HG03442 (cell line): ENCODE results near the gene PTTG1.

Experiments
- ATAC-seq: cut with Tn5 transposase; IDR thresholded peaks from one replicate; pipeline ENCODE4 v1.9.1; 2021; ENCODE audit warnings: mild to moderate bottlenecking, moderate library complexity; ENCODE audit not compliant: unreplicated experiment

The PTTG1 gene

DNA sequence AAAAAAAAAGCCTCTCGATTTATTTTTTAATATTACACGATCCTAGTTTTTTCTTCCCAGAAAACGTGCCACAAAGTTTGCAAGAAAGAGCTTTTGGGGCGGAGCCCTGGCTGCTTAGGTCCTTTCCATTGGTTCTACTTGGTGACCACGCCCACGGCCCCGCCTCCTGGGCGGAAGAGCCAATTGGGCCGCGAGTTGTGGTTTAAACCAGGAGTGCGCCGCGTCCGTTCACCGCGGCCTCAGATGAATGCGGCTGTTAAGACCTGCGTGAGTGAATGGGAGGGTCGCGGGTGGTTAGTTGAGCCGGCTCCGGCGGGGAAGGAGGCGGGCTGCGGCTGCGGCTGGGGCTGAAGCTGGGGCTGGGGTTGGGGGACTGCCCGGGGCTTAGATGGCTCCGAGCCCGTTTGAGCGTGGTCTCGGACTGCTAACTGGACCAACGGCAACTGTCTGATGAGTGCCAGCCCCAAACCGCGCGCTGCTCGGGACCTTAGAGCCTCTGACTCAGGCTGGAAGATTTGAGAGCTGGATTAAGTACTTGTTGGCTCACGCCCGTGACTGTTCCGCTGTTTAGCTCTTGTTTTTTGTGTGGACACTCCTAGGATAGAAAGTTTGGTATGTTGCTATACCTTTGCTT lies at the start of gene PTTG1:
TSS of gene PTTG1 (plus strand) at position 231 of the 634 bp plus-strand sequence. CDS start 458 bp downstream, outside the sequence.
- peak; percentile 64 for ATAC-seq

DNA sequence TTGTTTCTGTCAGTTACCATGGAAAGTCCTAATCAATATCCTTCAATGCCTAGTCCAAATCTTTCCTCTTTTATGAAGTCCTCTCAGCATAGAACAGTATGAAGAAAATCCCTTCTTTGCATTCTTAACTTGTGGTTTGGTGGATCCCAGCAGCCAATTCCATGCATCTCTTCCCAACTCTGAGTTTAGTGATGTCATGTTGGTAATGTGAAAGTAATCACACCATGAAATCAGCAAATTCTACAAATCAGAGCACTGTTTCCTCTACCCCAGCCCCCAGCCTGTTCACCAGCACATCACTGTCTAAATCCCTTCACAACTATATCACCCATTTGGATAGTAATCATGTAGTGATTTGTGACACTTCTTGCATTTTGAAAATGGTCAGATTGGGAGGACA lies 46.5 kb upstream of the PTTG1 start:
- no peak for ATAC-seq

DNA sequence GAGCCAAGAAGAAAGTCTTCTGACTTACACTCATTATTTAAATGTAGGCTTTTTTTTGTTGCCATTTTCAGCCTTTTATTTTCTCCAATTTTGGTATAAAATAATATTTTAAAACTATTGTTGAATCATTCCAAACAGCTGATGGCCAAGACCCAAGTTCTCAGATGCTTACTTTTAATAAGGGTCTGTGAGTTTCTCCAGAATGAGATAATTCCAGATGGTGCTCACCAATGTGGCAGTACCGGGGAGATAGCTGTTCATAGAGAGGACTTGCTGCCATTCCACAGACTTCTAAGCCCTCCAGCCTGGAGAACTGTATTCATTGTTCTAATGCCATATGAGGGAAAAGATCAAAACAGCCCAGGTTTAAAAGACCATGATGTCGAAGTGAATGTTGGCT lies 46.0 kb upstream of the PTTG1 start:
- no peak for ATAC-seq

DNA sequence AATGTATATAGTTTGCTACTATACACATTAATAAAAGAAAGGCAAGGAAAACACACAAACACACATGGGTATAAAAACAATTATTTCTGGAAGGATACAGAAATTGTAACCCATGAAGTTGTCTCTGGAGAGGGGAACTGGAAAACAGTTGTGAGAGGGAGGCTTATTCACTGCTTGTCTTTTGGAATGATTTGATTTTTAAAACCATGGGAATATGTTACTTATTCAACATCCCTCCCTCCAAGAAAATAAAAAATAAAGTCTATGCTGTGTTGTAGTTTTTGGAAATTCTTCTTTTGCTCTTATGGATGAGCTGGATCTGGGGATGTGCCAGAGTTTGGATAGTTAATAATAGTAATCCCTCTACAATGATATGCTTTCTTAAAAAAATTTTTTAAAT lies 45.2 kb upstream of the PTTG1 start:
- ATAC-seq: no peak

DNA sequence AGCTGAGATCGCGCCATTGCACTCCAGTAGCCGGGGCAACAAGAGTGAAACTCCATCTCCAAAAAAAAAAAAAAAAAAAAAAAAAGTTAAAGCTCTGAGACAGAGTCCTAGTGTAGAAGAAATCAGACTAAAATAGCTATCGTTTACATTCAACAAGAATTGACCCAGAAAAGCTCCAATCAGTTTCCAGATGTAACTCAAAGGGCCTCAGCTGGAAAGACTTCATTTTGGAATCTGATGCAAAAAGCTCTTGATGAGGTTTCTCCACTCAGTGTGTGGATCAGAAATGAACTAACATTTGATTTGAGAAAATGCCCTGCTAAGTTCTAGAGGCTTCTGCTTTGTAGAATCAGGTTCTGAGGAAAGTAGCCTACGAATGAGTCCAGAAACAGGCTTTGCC lies 44.0 kb upstream of the PTTG1 start:
- ATAC-seq: no peak

DNA sequence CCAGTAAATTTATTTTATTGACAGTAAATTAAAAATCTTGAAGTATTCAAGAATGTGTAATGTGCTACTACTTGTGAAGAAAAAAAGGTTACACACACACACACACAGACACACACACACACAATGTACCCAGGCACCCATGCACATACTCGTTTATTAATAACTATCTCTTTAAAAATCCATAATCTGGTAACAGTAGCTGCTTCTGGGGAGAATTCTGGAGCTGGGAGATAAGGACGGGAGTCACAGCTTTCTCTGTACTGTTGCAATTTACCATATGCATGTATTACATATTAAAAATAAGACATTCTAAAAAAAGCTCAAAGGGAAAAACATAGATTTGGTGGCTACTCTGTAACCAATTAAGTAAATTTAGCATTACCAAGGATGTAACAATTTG lies 43.3 kb upstream of the PTTG1 start:
- no peak for ATAC-seq

DNA sequence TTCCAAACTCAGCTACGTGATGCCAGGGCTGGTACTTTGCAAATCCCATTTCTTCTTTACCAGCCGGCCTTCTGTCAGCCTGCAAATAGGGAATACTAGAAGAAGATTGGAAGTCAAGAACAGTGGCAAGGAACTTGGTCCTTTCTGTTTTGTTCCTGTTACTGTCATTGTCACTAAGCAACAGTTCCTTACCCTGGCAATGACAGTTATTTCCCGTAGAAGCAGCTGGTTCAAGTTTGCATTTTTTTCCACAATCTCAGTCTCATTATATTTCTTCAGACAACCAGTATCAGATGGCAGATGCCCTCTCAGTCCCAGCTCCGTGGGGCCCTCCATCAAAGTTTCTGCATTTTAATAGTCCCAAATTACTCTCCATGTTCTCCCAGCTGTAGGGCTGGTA lies 42.1 kb upstream of the PTTG1 start:
- no peak for ATAC-seq

DNA sequence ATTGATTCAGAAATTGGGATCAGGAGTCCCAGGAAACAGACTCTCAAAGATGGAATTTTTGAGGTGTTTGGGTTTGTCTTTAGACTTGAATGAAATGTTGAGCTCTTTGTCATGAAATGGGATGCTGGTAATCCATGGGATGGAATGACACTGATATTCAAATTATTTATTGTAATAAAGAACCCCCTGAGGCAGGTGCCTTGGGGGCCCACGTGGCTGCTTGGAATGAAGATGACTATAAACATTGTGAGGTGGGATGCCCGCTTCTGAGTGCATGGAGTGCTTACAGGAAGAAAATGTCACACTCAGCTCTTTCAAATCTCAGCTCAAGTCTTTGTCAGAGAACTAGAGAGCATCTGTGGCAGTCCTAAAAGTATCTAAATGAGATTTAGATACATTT lies 41.6 kb upstream of the PTTG1 start:
- no peak for ATAC-seq

DNA sequence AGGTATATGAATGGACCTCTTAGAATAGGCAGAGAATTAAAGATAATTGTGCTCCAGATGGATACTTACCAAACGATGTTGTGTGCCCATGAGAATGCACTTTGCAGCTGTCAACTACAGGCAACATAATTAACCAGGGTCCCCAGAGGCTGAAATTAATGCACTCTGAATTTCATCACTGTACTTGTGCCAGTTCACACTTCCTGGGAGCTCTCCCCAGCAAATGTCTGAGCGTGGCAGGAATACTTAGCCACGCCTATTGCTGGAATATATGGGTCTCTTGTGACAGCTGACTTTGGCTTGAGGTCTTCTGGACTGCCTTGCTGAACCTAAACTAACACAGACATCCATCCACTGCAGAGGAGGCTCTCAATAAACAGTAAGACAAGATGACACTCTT lies 39.3 kb upstream of the PTTG1 start:
- ATAC-seq: no peak

DNA sequence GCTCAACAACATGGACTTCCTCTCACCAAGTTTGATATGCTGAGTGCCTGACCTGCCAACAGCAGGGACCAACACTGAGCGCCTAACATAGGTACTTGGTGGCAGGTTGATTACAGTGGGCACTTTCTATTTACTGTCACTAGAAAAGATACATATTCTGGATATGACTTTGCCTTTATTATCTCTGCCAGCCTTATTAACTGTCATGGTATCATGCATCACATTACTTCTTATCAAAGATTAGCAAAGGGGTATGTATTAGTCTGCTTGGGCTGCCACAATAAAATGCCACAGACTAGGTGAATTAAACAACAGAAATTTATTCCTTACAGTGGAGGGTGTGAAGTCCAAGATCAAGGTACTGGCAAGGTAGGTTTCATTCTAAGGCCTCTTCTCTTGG lies 37.0 kb upstream of the PTTG1 start:
- no peak for ATAC-seq

DNA sequence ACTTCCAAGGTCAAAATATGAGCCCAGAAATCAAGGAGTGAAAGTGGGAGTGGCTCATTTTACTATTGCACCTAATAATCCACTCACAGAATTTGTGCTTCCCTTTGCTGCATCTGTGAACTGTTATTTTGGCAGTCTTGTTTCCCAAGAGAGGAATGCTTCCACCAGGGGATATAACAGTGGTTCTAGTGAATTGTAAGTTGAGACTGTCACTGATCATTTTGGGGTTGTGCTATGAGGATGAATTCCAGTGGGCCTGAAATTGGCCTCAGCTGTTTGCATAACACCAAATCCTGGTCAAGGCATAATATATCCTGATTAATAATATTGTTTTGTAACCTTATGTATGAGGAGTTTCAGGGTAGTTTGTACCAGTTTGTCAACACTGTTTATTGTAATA lies 36.2 kb upstream of the PTTG1 start:
- ATAC-seq: no peak

DNA sequence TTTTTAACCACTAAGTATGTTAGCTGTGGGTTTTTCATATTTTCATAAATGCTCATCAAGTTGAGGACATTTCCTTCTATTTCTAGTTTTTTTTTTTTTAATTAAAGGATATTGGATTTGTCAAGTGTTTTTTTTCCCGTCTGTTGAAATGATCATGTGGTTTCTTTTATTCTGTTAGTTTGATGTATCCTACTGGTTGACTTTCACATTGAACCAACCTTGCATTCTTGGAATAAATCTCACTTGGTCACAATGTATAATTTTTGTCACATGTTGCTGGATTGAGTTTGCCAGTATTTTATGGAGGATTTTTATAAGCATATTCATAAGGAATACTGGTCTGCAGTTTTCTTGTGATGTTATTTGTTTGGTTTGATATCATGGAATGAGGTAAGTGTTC lies 34.2 kb upstream of the PTTG1 start:
- no peak for ATAC-seq

DNA sequence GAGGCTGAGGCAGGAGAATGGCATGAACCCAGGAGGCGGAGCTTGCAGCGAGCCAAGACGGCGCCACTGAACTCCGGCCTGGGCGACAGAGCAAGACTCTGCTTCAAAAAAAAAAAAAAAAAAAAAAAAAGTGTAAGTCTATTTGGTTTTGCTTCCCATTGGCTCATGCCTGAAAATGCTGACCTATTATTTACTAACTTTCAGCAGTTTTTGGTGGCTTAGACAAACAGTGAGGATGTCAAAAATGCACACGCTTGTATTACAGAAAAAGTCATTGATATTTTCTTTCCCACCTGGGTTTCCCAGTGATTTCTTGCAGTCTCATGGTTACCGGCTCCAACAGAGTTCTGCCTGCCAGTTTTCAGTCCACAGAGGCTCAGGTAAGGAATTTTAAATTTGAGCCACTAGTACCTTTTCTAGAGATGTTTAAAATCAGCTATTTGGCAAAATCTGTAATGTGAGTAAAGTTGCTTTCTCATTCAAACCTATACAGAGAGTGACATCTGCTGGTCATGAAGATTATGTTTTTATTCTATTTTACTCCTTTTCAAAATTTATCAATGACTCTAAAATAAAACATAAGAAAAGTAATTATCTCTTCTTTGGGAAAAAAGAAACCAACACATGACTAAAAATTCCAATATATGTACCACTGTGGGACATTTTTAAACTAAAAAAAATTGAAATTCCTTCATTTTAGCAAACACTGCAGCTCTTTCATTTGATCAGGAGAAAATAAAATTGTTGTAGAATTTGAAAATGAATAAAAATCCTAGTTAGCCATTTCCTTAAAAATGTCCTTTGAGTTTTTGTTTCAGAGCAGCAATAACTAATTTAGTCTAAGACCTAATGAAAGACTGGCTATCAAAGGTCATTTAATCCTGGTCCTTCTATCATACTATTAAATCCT lies 30.6 kb upstream of the PTTG1 start:
- no peak for ATAC-seq

DNA sequence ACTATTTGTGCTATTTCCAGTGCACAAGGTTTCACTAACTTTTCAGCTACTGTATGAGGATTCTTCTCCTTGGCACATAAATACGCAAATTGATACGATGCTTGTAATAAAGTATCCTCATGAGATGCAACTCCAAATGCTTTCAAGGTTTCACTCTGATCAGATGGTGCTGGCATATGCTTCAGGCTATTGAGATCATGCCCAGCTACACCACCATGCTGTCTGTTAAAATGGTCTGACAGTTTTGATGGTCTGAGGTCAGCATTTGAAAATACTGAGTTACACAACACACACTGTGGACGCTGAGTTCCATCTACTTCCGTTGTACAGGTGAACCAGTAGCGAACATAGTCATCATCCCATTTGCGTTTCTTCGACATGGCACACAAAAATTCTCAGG lies 26.5 kb upstream of the PTTG1 start:
- no peak for ATAC-seq

DNA sequence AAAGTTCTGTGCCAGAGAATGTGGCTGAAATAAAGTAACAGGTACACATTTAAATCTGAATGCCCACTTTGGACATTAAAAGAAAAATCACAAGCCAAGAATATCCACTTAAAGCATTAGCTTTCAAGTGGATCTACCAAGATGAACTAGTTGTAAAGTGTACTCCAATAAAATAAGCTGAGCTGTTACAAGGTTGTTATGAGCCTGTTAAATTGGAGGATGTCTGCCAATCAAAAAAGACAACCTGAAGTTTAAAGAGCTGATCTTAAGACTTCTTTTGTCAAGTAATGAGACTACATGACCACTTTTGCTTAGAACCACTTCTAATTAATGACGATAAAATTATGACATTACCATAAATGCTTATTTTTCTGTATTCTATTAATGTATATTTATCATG lies 24.2 kb upstream of the PTTG1 start:
- ATAC-seq: no peak

DNA sequence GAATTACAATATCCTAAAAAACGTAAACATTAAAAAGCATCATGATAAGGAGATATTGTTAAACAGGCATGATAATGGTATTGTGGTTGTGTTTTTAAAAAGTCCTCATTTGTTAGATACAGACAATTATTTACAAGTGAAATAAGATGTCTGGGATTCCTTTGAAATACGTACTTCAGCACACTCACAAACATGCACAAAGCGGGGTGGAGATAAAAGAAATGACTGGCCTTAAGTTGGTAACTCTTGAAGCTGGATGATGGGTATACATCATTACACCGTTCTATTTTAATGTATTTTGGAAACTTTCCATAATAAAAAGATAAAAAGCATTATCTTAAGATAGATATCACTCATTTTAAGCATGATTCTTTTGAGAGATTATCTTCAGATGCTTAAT lies 22.8 kb upstream of the PTTG1 start:
- no peak for ATAC-seq

DNA sequence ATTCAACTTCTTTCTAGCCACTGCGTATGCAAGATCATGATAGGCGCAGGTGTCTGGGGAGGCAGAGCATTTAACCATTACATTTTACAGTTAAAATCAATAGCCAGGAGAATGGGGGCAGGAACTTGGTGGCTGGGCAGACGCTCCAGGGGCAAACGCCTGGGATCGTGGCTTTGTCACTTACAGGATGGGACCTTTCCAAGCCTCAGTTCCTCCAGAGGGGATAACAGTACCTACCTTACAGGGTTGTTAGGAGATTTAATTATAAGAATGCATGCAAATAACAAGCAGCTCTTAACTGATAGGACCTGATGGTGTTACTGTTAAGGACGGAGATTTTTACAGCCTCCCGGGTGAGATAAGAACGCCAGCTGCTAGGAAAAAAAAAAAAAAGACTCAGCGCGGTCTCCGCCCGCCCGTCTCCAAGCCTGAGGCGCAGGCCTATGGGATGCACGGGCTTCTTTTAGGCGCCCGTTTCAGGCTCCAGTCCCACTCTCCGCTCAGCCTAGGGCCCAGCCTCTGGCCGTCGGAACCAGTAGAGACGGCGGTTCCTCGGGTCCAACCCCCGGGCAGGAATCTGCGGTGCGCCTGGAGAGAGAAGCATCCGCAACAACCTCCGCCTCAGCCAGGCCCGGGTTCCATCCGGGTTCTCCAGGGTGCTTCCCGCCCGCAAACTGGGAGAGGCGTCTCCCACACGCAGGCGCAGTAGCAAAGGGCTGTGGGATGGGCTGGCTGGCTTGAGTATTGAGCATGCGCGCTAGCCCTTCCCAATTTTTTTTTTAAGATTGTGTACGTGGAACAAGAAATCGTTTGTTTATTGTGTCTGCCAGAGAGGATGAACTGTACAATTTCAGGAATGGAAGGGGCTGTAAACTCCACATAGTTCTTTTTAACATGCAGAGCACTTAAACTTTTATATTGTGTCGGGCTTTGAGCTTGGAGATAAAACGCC lies 22.0 kb upstream of the PTTG1 start, which contains the start of gene FAM200C:
TSS of gene FAM200C (minus strand) at position 653 of the 952 bp plus-strand sequence. CDS start 4,564 bp downstream, outside the sequence.
- ATAC-seq: peak; percentile 90

DNA sequence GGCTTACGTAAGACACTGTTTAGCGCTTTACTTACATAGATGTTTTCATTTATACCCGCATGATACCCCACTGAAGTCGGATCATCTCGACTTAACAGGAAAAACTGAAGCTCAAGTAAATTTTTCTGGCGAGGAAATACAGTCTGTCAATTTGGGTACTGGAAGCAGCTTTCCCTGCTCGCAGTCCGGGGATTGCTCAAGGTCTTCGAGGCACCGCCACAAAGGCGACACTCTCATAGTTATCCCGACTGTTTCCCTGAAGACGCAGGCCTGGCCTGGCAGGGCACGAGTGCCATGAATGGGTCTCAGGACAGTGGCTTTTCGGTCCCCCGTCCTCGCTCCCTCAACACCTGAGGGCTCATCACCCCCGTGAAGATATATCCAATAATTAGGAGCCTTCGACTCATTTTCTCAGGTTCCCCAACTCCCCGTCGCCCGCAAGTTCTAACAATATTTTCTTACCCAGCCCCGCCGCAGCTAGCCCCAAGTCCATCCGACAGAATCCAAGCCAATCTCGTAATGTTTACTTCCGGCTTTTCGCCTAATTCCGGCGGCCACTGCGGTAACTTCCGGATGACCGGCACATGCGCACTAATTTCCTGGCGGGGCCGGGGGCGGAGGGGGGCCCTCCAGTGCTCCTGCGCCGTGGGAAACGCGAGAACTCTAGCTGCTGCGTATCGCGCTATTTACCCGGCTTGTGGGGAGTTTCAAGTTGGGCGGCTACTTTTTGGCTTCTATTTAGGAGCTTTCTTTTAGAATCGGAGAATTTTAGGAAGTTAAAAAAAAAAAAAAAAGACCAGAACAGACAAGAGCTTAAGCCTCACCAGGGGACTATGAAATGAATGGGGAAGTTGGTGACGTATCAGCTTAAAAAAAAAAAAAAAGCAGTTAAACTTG lies 2.8 kb upstream of the PTTG1 start, which contains the start of gene SLU7:
TSS of gene SLU7 (minus strand) at position 521 of the 897 bp plus-strand sequence. CDS start 3,787 bp downstream, outside the sequence.
- peak; percentile 66 for ATAC-seq

DNA sequence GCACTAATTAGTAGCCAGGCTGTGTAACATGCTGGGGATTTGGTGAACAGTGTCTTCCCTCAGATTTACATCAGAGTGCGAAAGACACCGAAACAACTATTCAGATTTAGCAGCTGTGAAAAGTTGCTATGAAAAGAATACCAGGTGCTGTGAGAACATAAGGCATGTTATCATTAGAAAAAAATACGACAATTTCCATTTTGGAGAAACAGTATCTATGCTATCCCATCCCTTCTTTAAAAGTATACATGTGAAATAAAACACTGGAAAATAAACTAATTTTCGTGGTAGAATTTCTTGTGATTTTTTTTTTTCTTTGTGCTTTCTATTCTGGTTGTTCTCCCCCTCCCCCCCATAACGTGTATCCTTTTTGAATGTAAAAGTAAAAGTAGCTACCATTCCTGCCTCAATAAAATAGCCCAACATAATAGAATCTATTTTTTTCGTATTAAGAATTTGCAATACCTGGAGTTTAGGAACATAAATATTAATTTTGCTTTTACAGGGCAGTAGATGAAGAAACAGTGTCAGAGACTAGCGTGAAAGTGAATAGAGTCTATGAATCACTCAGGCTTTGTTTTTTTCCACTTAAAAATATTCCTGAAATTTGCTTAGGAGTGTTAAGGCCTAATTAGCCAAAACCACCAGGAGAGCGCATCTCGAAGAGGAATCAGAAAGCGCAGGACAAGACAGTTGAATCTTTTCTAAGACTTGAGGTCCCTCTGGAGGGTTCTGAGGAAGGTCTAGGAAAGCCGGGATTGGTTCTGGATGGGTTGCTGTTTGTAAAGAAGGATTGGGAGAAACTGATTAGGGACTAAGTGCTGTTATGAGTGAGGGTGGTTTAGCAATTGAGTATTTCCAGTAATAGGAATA lies 2.0 kb upstream of the PTTG1 start:
- peak; percentile 20 for ATAC-seq
